ENCODE results near the gene RNGTT. TPM values are rescaled to one million over a fixed set of nuclear protein-coding genes. Genes with fewer than 3 reads are reported as not detected.

Gene RNGTT
- total RNA-seq, 1 experiment from 2014 or later, result 15.2 TPM

- no peak overlapping the region for H3K4me3 ChIP-seq
- H3K79me2 ChIP-seq (ENCODE audit: low read depth), result no peaks in the 10 kb centered on the region
- intact Hi-C loops (cut with micrococcal nuclease; ENCODE audit: unreplicated experiment), result no loop called here
- no peaks in the 10 kb centered on the region for H3K9me2 ChIP-seq (ENCODE audit: insufficient read depth)
- no peaks in the 10 kb centered on the region for H3K36me3 ChIP-seq (ENCODE audit: low read depth)
- H2AFZ ChIP-seq, result no peak overlapping the region
- H3K9me3 ChIP-seq (ENCODE audit: insufficient read depth, low read depth), result no peaks in the 10 kb centered on the region
- H3F3A ChIP-seq (ENCODE audit: insufficient read depth, low read depth), result no peaks in the 10 kb centered on the region
- H3K4me2 ChIP-seq, result no peak overlapping the region
- no peaks in the 10 kb centered on the region for H4K20me1 ChIP-seq (ENCODE audit: insufficient read depth)
- no peaks in the 10 kb centered on the region for H3K27me3 ChIP-seq (ENCODE audit: insufficient read depth, low read depth)
- no TSS peak for BruUV-seq (replicated peaks)
- no peak for TF ChIP-seq EZH2 (IDR thresholded peaks at IDR 0.05; ENCODE audit: low read depth)
- TF ChIP-seq, protein P1, sequence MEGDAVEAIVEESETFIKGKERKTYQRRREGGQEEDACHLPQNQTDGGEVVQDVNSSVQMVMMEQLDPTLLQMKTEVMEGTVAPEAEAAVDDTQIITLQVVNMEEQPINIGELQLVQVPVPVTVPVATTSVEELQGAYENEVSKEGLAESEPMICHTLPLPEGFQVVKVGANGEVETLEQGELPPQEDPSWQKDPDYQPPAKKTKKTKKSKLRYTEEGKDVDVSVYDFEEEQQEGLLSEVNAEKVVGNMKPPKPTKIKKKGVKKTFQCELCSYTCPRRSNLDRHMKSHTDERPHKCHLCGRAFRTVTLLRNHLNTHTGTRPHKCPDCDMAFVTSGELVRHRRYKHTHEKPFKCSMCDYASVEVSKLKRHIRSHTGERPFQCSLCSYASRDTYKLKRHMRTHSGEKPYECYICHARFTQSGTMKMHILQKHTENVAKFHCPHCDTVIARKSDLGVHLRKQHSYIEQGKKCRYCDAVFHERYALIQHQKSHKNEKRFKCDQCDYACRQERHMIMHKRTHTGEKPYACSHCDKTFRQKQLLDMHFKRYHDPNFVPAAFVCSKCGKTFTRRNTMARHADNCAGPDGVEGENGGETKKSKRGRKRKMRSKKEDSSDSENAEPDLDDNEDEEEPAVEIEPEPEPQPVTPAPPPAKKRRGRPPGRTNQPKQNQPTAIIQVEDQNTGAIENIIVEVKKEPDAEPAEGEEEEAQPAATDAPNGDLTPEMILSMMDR (conservative IDR thresholded peaks at IDR 0.05), result no peak
- no peak for DNase-seq
- CTCF ChIA-PET, result no interaction called here
- no peak overlapping the region for H3K27ac ChIP-seq
- POLR2A ChIA-PET (ENCODE audit: unreplicated experiment), result no interaction called here
- H3K4me1 ChIP-seq (replicated peaks; ENCODE audit: insufficient read depth), result no peaks in the 10 kb centered on the region
Measured at GRCh38 chr6:88665131-88665530, 298.3 kb downstream of the RNGTT start.

DNA sequence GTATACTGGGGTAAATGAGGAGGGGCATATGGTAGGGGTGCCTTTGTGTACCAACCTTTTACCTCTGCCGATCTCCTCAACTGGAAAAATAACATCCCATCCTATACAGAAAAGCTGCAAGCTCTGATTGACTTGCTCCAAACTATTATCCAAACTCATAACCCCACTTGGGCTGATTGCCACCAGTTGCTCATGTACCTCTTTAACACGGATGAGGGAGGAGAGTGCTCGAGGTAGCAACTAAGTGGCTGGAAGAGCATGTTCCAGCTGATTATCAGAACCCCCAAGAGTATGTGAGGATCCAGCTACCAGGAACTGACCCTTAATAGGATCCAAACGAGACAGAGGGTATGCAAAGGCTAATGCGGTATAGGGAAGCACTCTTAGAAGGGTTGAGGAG, 299.6 kb downstream of the RNGTT start:
- Histone ChIP-seq H3K4me1 (replicated peaks; ENCODE audit: insufficient read depth) (no peaks in the 10 kb centered on the region), H3F3A (ENCODE audit: insufficient read depth, low read depth) (no peaks in the 10 kb centered on the region), H3K9me2 (ENCODE audit: insufficient read depth) (no peaks in the 10 kb centered on the region), H3K36me3 (ENCODE audit: low read depth) (no peaks in the 10 kb centered on the region), H3K9me3 (ENCODE audit: insufficient read depth, low read depth) (no peaks in the 10 kb centered on the region), H3K27me3 (ENCODE audit: insufficient read depth, low read depth) (no peaks in the 10 kb centered on the region), H4K20me1 (ENCODE audit: insufficient read depth) (no peaks in the 10 kb centered on the region), H3K4me3 (no peak overlapping the region), H2AFZ (no peak overlapping the region), H3K4me2 (no peak overlapping the region), H3K79me2 (ENCODE audit: low read depth) (no peaks in the 10 kb centered on the region), H3K27ac (no peak overlapping the region)
- ChIA-PET CTCF (interaction anchor here (0.6 kb wide), 1 partner anchor 860 kb away, joined by 7 read pairs; no protein-coding TSS in a partner anchor), POLR2A (ENCODE audit: unreplicated experiment) (no interaction called here)
- BruUV-seq (replicated peaks), result no TSS peak
- no peak for DNase-seq
- intact Hi-C loops (cut with micrococcal nuclease; ENCODE audit: unreplicated experiment), result no loop called here
- TF ChIP-seq EZH2 (IDR thresholded peaks at IDR 0.05; ENCODE audit: low read depth), result no peak
- TF ChIP-seq, protein P1 (conservative IDR thresholded peaks at IDR 0.05), result no peak

DNA sequence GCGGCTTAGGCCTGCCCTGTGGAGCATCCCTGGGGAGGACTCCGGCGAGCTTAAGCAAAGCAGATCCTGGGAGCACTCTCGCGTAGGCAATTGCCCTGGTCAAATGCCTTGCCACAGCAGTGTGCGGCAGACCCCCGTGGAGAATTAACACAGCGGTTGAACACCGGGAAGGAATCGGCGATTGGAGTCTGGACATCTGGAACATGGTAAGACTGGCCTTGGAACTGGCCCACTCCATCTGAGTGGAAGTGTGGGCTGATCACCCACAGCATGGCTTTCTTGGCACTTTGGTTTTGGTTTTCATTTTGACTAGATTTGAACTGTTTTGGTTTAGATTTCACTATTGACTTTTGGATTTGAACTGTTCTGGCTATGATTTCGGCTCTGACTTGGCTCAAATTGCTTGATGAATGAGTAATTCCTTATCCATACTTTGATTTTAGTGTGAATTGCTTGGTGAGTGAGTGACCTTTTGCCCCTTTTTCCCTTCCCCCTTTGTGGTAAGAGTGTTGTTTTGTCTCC, 300.7 kb downstream of the RNGTT start:
- no peaks in the 10 kb centered on the region for H4K20me1 ChIP-seq (ENCODE audit: insufficient read depth)
- H3K9me2 ChIP-seq (ENCODE audit: insufficient read depth), result no peaks in the 10 kb centered on the region
- H3K27ac ChIP-seq, result no peak overlapping the region
- no peak overlapping the region for H2AFZ ChIP-seq
- POLR2A ChIA-PET (ENCODE audit: unreplicated experiment), result no interaction called here
- no peak overlapping the region for H3K4me3 ChIP-seq
- BruUV-seq (replicated peaks), result no TSS peak
- no peak for TF ChIP-seq EZH2 (IDR thresholded peaks at IDR 0.05; ENCODE audit: low read depth)
- TF ChIP-seq, protein P1 (conservative IDR thresholded peaks at IDR 0.05), result no peak
- H3F3A ChIP-seq (ENCODE audit: insufficient read depth, low read depth), result no peaks in the 10 kb centered on the region
- no peaks in the 10 kb centered on the region for H3K9me3 ChIP-seq (ENCODE audit: insufficient read depth, low read depth)
- CTCF ChIA-PET, result no interaction called here
- H3K4me2 ChIP-seq, result no peak overlapping the region
- H3K36me3 ChIP-seq (ENCODE audit: low read depth), result no peaks in the 10 kb centered on the region
- intact Hi-C loops (cut with micrococcal nuclease; ENCODE audit: unreplicated experiment), result no loop called here
- DNase-seq, result no peak
- no peaks in the 10 kb centered on the region for H3K4me1 ChIP-seq (replicated peaks; ENCODE audit: insufficient read depth)
- H3K27me3 ChIP-seq (ENCODE audit: insufficient read depth, low read depth), result no peaks in the 10 kb centered on the region
- H3K79me2 ChIP-seq (ENCODE audit: low read depth), result no peaks in the 10 kb centered on the region
